GM15510 (cell line): ENCODE data around the gene TRAPPC6A.

Source experiments
- POLR2A ChIP-seq: IDR thresholded peaks from 3 replicates; pipeline ENCODE4 v1.6.1; 2011; ENCODE audit warnings: borderline replicate concordance; ENCODE audit not compliant: insufficient read length; ENCODE audit errors: extremely low read depth

The TRAPPC6A gene

DNA sequence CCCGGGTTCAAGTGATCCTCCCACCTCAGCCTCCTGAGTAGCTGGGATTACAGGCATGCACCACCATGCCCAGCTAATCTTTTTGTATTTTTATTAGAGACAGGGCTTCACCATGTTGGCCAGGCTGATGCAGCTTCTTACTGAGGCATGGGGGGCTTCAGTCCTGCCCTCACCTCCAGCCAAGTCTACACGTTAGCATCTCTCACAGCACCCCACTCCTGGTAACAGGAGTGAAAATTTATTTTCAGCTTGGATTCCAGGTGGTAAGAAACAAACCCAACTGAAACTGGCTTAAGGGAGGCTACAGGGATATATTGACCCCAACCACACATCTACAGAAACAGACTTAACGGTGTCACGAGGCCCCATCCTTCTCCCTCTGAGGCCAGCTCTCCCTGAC is 27.9 kb downstream of the TRAPPC6A start:
- no peak for TF ChIP-seq POLR2A

GRCh38 chr19:45149129-45149528 is 28.9 kb downstream of the TRAPPC6A start:
- no peak for TF ChIP-seq POLR2A

GRCh38 chr19:45147835-45148676 is 30.0 kb downstream of the TRAPPC6A start:
- no peak for TF ChIP-seq POLR2A

DNA sequence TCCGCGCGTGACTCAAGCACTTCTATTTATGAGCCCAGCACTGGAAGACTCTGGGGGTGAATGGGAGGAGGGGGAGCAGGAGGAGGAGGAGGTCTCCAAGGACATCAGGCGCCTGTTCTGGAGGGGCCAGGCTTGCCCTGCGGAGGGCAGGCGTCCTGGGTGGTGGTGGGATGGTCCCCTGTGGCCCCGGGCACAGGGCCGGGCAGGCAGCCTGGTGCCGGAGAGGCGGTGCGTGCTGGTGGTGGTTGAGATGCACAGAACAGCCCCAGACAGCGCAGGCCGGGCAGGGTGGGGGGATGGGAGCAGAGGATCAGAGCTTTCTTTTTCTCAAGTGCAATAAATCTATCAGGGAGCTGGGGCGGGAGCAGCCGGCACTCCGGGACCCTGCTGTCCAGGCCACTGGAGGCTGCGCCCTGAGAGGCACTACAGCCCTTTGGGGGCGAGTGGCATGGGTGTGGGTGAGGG is 31.3 kb downstream of the TRAPPC6A start:
- no peak for TF ChIP-seq POLR2A

DNA sequence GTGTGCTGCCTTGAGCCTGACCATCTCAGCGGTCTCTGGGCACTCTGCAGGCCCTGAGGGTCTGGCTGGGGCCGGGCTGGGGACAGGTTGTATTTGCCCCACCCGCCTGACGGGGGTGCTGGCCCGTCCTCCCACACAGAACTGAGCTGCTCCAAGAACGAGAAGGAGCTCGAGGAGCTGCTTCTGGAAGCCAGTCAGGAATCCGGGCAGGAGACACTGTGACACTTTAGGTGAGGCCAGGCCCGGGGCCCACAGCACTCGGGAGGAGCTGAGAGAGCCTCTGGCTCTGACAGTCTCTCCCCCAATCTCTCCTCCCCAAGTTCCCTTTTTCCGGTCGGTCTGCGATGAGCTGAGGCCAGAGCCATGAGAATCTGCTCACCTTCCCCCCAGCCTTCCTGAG is 31.8 kb downstream of the TRAPPC6A start:
- TF ChIP-seq POLR2A: no peak

DNA sequence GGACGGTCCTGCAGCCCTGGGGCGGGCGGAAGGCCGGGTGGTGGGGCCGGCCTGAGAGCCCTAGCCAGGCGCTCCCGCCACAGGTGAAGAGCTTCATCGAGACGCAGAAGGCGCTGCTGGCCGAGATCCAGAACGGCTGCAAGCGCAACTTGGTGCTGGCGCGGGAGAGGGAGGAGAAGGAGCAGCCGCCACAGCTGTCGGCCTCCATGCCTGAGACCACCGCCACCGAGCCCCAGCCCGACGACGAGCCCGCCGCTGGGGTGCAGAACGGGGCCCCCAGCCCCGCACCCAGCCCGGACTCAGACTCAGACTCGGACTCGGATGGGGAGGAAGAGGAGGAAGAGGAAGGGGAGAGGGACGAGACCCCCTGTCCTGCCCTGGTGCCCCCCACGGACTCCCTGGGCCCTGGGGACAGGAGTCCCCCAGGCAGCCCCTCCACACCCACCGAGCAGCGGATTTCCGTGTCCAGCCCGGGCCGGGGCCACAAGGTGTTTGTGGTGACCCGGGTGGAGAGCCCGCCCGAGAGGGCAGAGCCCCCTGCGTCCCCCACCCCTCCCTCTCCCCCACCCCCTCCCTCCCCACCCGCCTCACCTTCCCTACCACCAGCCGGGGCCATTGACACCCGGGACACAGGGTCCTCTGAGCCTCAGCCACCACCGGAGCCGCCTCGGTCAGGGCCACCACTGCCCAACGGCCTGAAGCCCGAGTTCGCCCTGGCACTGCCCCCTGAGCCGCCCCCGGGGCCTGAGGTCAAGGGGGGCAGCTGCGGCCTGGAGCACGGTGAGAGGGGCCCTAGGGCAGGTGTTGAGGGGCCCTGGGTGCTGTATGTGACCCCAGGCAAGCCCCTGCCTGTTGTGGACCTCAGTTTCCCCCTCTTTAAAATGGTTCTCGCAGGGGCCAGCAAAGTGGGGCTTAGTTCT is 32.5 kb downstream of the TRAPPC6A start:
- no peak for TF ChIP-seq POLR2A

DNA sequence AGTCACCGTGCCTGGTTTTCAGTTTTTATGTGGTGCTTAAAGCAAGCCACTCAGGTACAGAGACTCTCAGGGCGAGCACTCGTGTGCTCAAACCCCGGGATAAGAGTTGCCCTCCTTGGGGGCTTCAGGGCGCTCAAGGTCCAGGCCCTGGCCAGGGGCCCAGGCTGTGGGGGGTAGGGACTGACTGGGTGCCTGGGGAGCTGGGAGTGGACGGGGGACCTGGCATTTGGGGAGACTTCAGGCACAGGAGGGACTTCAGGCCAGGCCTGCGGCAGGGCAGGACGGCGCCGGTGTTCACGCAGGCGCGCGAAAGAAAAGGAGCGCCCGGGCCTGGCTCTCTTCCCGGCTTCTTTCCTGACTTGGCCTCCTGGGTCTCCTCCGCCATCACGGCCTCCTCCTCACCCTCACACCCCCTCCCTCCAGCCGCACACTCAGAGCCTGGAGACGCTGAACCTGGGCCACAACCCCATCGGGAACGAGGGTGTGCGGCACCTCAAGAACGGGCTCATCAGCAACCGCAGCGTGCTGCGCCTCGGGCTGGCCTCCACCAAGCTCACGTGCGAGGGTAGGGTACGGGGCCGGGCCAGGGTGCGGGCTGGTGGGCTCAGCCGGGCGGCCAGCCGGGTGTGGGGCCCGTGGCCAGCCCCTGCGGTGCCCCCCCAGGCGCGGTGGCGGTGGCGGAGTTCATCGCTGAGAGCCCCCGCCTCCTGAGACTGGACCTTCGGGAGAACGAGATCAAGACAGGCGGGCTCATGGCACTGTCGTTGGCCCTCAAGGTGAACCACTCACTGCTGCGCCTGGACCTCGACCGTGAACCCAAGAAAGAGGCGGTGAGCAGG is 33.4 kb downstream of the TRAPPC6A start:
- TF ChIP-seq POLR2A: no peak

GRCh38 chr19:45142726-45143110 is 35.3 kb downstream of the TRAPPC6A start:
- TF ChIP-seq POLR2A: no peak

DNA sequence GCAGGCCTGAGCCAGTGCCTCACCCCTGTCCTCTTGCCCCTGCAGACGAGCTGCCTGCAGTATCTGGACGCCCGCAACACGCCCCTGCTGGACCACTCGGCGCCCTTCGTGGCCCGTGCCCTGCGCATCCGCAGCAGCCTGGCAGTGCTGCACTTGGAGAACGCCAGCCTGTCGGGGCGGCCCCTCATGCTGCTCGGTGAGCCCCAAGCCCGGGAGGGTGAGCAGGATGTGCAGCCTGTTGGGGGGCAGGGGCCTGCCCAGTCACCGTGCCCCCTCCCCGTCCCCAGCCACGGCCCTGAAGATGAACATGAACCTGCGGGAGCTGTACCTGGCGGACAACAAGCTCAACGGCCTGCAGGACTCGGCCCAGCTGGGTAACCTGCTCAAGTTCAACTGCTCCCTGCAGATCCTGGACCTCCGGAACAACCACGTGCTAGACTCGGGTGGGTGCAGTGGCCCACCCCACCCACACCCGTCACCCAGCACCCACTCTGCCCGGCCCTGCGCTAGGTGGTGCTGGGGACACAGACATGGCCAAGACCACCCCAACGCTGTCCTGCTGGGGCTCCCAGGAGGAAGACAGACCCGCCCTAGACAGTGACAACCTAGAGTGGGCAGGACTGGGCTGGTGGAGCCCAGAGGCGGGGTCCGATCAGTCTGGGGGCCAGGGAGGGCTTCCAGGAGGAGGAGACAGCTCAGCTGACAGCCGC is 35.9 kb downstream of the TRAPPC6A start:
- TF ChIP-seq POLR2A: no peak

DNA sequence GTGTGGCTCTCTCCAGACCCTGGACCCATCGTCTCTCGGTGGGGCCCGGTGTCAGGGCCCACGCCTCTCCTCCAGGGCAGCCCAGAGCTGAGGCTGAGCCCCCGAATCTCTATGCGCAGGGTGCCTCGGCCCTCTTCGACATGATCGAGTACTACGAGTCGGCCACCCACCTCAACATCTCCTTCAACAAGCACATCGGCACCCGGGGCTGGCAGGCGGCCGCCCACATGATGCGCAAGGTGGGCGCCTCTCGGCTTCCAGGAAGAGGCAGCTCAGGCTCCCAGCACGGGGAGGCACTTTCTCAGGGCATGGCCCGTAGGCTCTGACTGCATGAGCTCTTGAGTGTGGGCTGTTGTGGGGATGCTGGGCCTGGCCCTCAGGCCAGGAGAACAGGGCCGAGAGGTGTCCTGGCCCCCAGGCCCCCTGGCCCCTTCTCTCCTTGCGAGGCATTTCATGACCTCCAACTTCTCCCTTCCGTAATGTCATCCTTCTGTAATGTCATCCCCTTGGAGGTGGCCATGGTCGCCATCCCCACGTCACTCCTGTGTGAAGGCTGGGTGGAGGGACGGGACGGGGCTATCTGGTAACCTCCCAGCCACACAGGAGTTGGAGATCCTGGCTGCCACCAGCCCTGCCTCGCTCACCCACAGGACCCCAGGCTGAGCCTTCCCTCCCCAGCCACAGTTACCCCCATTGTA is 36.7 kb downstream of the TRAPPC6A start:
- no peak for TF ChIP-seq POLR2A

DNA sequence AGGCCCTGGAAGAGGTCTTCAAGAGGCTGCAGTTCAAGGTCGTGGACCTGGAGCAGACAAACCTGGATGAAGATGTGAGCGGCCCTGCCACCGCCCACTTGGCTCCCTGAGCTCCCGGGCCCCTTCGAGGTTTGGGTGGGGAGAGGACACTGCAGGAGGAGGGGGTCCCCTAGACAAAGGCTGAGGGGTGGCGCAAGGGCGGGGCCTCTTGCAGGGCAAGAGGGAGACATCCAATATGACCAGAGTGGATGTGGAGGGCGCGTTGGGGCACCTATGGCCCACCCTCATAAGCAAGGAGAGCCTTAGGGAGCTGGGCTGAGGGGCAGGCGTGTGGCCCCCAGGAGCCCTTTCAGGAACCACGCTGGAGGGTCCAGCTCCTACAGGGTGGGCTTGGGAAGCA is 37.5 kb downstream of the TRAPPC6A start:
- no peak for TF ChIP-seq POLR2A

GRCh38 chr19:45140144-45140503 is 37.9 kb downstream of the TRAPPC6A start:
- no peak for TF ChIP-seq POLR2A

DNA sequence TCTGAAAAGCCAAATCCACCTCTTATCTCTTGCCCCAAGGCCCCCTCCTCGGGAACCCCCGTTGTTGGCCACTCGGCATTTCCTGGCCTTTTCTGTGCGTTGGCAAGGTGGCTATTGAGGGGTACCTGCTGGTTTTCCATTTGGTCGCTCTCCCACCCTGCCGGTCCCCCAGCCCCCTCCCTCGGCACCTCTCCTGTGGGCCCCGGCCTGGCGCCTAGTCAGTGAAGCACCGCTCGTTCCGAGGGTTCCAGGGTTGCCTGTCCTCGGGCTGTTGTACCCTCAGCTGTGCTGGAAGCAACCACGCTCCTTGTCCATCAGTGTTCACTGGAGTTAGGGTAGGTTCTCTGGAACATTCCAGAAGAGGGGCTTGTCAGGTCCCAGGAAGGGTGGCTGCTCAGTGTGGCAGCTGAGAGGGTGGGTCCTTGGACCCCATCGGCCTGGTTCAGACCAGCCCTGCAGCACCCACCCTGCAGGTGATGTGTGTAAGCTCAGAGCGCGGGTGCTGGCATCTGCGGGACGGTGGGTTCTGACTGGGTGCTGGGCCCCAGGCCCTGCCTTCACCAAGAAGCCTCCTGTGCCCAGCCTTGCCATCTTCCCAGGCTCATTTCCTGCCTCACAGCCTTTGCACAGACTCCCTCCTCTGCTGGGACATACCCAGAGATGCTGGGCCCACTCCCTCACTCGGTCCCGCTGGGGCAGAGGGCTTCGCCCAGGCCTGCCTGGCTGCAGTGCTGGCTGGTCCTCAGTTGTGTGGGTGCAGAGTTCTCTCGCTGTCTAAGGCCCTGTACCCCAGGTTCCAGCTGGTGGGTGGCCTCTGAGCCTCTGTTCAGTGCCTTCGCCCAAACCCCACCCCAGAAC is 38.5 kb downstream of the TRAPPC6A start:
- no peak for TF ChIP-seq POLR2A

DNA sequence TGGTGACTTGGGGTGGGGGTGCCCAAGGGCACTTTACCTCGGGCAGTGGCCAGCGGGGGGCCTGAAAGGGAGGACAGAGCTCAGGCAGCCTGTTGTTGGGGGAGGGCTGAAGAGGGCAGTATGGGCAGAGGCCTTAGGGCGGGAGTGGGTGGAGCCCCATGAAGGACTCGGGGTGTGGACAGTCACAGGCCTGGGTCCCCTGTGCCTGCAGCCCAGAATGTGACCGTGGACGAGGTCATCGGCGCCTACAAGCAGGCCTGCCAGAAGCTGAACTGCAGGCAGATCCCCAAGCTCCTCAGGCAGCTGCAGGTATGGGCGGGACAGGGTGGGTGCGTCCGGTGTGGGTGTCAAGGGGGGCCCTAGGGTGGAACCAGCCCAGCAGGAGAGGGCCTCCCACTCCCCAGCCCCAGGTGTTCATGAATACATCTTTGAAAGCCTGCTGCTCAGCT is 39.7 kb downstream of the TRAPPC6A start:
- no peak for TF ChIP-seq POLR2A
